Duodenal mucosa (tissue), 2 donors: ENCODE results near the gene DNAH9.

ENCODE experiments used
- H3K27ac ChIP-seq: one replicate; pipeline ENCODE4 v1.7.0; 2013; ENCODE audit warnings: low read depth, low read length
- H3K27me3 ChIP-seq, 2 donors: one replicate each; pipeline ENCODE4 v1.7.0; 2013; ENCODE audit warnings: low read length in 2 of 2, control low read depth in 1 of 2; ENCODE audit not compliant: insufficient read depth in 2 of 2, control insufficient read depth in 1 of 2
- H3K36me3 ChIP-seq, 2 donors: one replicate each; pipeline ENCODE4 v1.7.0; 2013; ENCODE audit warnings: low read length in 2 of 2, control low read depth in 1 of 2; ENCODE audit not compliant: insufficient read depth in 2 of 2, control insufficient read depth in 1 of 2
- H3K4me1 ChIP-seq, 2 donors: one replicate each; pipeline ENCODE4 v1.7.0; 2013; ENCODE audit warnings: low read length in 2 of 2, control low read depth in 1 of 2; ENCODE audit not compliant: insufficient read depth in 2 of 2, control insufficient read depth in 1 of 2
- H3K4me3 ChIP-seq, 2 donors: one replicate each; pipeline ENCODE4 v1.7.0; 2013; ENCODE audit warnings: low read length in 2 of 2, low read depth in 1 of 2
- H3K9ac ChIP-seq, 2 donors: one replicate each; pipeline ENCODE4 v1.7.0; 2013; ENCODE audit warnings: low read length in 2 of 2, low read depth in 1 of 2
- H3K9me3 ChIP-seq, 2 donors: one replicate each; pipeline ENCODE4 v1.7.0; 2013; ENCODE audit warnings: low read length in 2 of 2, control low read depth in 1 of 2; ENCODE audit not compliant: control insufficient read depth in 1 of 2

Gene DNAH9

GRCh38 chr17:11909348-11909747 is 311.1 kb downstream of the DNAH9 start:
- Histone ChIP-seq H3K9me3 (peaks cover 0 to 14% of the 10 kb centered on the region in 2 donors), H3K36me3 (no peaks in the 10 kb centered on the region), H3K27ac (no peak overlapping the region), H3K27me3 (no peaks in the 10 kb centered on the region), H3K4me1 (no peaks in the 10 kb centered on the region), H3K9ac (no peak overlapping the region), H3K4me3 (no peak overlapping the region)

GRCh38 chr17:11916091-11916490 is 317.8 kb downstream of the DNAH9 start:
- no peak overlapping the region for H3K4me3 ChIP-seq
- H3K36me3 ChIP-seq, result no peaks in the 10 kb centered on the region
- H3K27ac ChIP-seq, result no peak overlapping the region
- peaks cover 0 to 9% of the 10 kb centered on the region in 2 donors for H3K9me3 ChIP-seq
- H3K4me1 ChIP-seq, result no peaks in the 10 kb centered on the region
- no peaks in the 10 kb centered on the region for H3K27me3 ChIP-seq
- H3K9ac ChIP-seq, result no peak overlapping the region

GRCh38 chr17:11917415-11917814 is 319.1 kb downstream of the DNAH9 start:
- H3K36me3 ChIP-seq, result no peaks in the 10 kb centered on the region
- H3K4me3 ChIP-seq, result no peak overlapping the region
- H3K9ac ChIP-seq, result no peak overlapping the region
- no peaks in the 10 kb centered on the region for H3K9me3 ChIP-seq
- H3K4me1 ChIP-seq, result no peaks in the 10 kb centered on the region
- no peaks in the 10 kb centered on the region for H3K27me3 ChIP-seq
- H3K27ac ChIP-seq, result no peak overlapping the region

DNA sequence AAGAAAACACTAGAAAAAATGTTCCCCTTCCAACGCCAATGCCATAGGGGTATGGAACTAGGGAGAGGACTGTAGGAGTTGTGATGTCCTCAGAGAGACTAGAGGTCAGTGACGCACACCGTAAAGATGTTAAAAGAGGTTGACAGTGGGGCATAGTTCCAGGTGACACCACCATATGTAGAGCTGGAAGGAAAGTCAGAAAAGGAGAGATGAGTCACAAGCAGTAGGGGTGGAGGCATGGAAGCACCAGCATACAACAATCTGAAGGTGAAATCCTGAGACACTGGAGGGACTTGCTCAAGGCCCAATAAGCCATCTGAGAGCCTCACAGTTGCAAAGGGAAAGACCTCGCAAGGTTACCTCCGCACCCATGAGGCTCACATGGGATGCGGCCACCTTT is 323.0 kb downstream of the DNAH9 start:
- Histone ChIP-seq H3K36me3 (no peaks in the 10 kb centered on the region), H3K4me3 (no peak overlapping the region), H3K9ac (no peak overlapping the region), H3K27me3 (no peaks in the 10 kb centered on the region), H3K27ac (no peak overlapping the region), H3K4me1 (no peaks in the 10 kb centered on the region), H3K9me3 (no peaks in the 10 kb centered on the region)

DNA sequence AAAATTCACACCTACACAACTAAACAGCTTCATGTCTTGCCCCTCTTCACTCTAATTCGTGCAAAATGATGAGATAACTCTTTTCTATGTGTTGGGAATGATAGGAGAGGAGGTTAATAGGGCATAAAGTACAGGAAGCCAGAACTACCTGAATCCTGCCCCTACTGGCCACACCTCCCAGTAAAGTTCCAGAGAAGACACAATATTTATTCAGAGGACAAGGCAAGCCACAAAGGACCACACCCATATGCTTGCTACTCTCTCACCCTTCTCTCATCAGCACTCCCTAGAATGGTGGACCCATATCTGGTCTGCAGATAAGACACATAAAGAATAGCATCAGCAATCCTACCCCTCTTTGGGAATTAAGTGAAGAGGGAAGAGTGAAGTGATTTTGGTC is 324.4 kb downstream of the DNAH9 start:
- Histone ChIP-seq H3K4me1 (no peaks in the 10 kb centered on the region), H3K27ac (no peak overlapping the region), H3K9ac (no peak overlapping the region), H3K9me3 (no peaks in the 10 kb centered on the region), H3K27me3 (no peaks in the 10 kb centered on the region), H3K36me3 (no peaks in the 10 kb centered on the region), H3K4me3 (no peak overlapping the region)

GRCh38 chr17:11924076-11924475 is 325.8 kb downstream of the DNAH9 start:
- Histone ChIP-seq H3K4me1 (no peaks in the 10 kb centered on the region), H3K27me3 (no peaks in the 10 kb centered on the region), H3K36me3 (no peaks in the 10 kb centered on the region), H3K27ac (no peak overlapping the region), H3K4me3 (no peak overlapping the region), H3K9me3 (no peaks in the 10 kb centered on the region), H3K9ac (no peak overlapping the region)

DNA sequence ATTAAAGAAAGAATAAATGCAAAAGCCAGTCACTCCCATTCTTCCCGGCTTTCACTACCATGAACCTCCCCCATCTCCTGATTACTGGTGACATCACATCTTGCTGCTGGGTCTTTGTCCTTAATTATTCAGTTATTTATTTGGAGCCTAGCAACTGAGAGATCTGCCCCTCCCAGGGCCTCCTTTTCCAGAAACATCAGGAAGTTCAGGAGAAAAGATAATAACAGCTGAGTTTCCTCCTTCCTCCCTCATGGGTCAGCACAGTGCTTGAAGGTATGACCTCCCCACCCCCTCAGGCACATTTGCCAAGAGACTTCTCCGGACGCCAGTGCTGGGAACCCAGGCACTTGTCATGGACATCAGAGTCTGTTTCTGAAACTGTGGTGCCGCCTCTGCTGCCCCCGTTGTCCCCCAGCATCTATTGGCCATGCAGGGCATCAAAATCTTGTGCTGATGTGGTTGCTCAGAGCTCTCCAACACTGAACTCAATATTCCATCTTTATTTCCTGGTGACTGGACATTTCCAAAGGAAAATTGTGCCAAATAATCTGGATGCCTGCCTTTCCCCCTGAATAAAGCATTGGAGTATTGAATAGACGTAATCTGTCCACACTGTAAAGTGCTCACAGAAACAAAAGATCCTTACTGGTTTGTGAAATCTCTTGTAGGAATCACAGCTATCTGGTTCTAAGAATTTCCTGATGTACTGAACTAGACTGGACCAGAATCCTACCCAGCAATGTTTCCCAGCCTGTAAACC is 327.2 kb downstream of the DNAH9 start:
- Histone ChIP-seq H3K9me3 (no peaks in the 10 kb centered on the region), H3K9ac (no peak overlapping the region), H3K27ac (no peak overlapping the region), H3K4me3 (no peak overlapping the region), H3K27me3 (no peaks in the 10 kb centered on the region), H3K4me1 (no peaks in the 10 kb centered on the region), H3K36me3 (no peaks in the 10 kb centered on the region)

GRCh38 chr17:11928436-11928835 is 330.2 kb downstream of the DNAH9 start:
- Histone ChIP-seq H3K4me1 (no peaks in the 10 kb centered on the region), H3K9me3 (no peaks in the 10 kb centered on the region), H3K27ac (no peak overlapping the region), H3K36me3 (no peaks in the 10 kb centered on the region), H3K9ac (no peak overlapping the region), H3K4me3 (no peak overlapping the region), H3K27me3 (no peaks in the 10 kb centered on the region)

GRCh38 chr17:11932337-11932898 is 334.1 kb downstream of the DNAH9 start:
- no peak overlapping the region for H3K4me3 ChIP-seq
- H3K27me3 ChIP-seq, result no peaks in the 10 kb centered on the region
- H3K27ac ChIP-seq, result no peak overlapping the region
- H3K4me1 ChIP-seq, result no peaks in the 10 kb centered on the region
- no peak overlapping the region for H3K9ac ChIP-seq
- H3K36me3 ChIP-seq, result no peaks in the 10 kb centered on the region
- no peaks in the 10 kb centered on the region for H3K9me3 ChIP-seq

- Histone ChIP-seq H3K9me3 (no peaks in the 10 kb centered on the region), H3K4me1 (no peaks in the 10 kb centered on the region), H3K27ac (no peak overlapping the region), H3K9ac (no peak overlapping the region), H3K27me3 (no peaks in the 10 kb centered on the region), H3K36me3 (no peaks in the 10 kb centered on the region), H3K4me3 (no peak overlapping the region)
These were observed 337.6 kb downstream of the DNAH9 start for GRCh38 chr17:11935734-11936406.
